Measurements from ENCODE around the gene ACTRT3. TPM values are rescaled to one million over a fixed set of nuclear protein-coding genes. Genes with fewer than 3 reads are reported as not detected.

Gene ACTRT3
- total RNA-seq (3.3 and 5.1 TPM in 2 replicates), polyA plus RNA-seq (2.1 and 2.6 TPM in 2 replicates), polyA minus RNA-seq (3.6 and 3.9 TPM in 2 replicates), Bru-seq, nascent RNA (percentile 49 among the genes with signal in this experiment), BruChase-seq, experiment 1, labeled RNA remaining after a 6-hour chase (percentile 66 among the genes with signal in this experiment), BruChase-seq, experiment 2, labeled RNA remaining after a 2-hour chase (percentile 58 among the genes with signal in this experiment)
- polyA plus RNA-seq (2011; cell fraction: cytosol; rRNA removed) = 1.7 and 2.3 TPM in 2 replicates
- polyA plus RNA-seq (2011; cell fraction: nucleus; rRNA removed) = 1.1 and 1.4 TPM in 2 replicates
- 2.6 and 3.3 TPM in 2 replicates for polyA plus RNA-seq (2012)
- 2.4 TPM for polyA minus RNA-seq (2011; cell fraction: cytosol; rRNA and poly(A)+ RNA removed)
- 0.77 and 1.1 TPM in 2 replicates for polyA minus RNA-seq (2011; cell fraction: nucleus; rRNA and poly(A)+ RNA removed)
- long read RNA-seq, transcript ACTRT3-201 (2 exons, 2,005 nt) = major isoform, 7 of 10 reads
- long read RNA-seq, partial matches to known transcripts = 0 of 10 reads
- long read RNA-seq, other reads (novel, unspliced or antisense) = 3 of 10 reads

- H3K27ac ChIP-seq (ENCODE audit: insufficient read depth, low read depth, low read length) = peak within 1 kb of the TSS; percentile 77
- CTCF ChIA-PET = interaction anchor here (1.2 kb wide), 1 partner anchor 728 kb away, joined by 3 read pairs; no protein-coding TSS in a partner anchor
- DNase-seq (ENCODE audit: low read depth, low spot score) (peak; percentile 69), FAIRE-seq (peak; percentile 63)
- TF ChIP-seq MYC (IDR thresholded peaks at IDR 0.05; ENCODE audit: low read depth, low read length) = no peak
- TF ChIP-seq POLR2A (IDR thresholded peaks at IDR 0.05; ENCODE audit: low read depth, low read length) = peak; percentile 24
- TF ChIP-seq POLR2AphosphoS5 (IDR thresholded peaks at IDR 0.05; ENCODE audit: insufficient read depth, low read depth, low read length) = peak; percentile 59
- TF ChIP-seq GATA2 (IDR thresholded peaks at IDR 0.05; ENCODE audit: insufficient read depth, insufficient read length, low read depth, low read length) = no peak
- no peaks in the 10 kb centered on the region for H3K27me3 ChIP-seq (ENCODE audit: control insufficient read depth in 2 of 2, insufficient read depth in 2 of 2, low read length in 2 of 2)
- no peaks in the 10 kb centered on the region for H3K9me1 ChIP-seq (replicated peaks; ENCODE audit: control insufficient read depth, extremely low read depth, insufficient read depth, low read length)
- no peaks in the 10 kb centered on the region for H4K20me1 ChIP-seq (replicated peaks; ENCODE audit: control insufficient read depth, extremely low read depth, insufficient read depth, low read length)
- intact Hi-C loops (cut with micrococcal nuclease) = loop anchor here (5.0 kb wide), 2 partner anchors 268 to 622 kb away; partner anchors contain the start of gene GPR160
- peaks cover 8% of the 10 kb centered on the region for H3K4me1 ChIP-seq (ENCODE audit: control insufficient read depth, extremely low read depth, insufficient read depth, low read length)
- BruUV-seq (replicated peaks) = no TSS peak
- peak within 1 kb of the TSS; percentile 99 for H3K4me2 ChIP-seq (ENCODE audit: insufficient read depth, low read length)
- peak within 1 kb of the TSS; percentile 89 for H2AFZ ChIP-seq (ENCODE audit: low read depth, low read length)
- peaks cover 0 to 3% of the 10 kb centered on the region in 2 experiments for H3K36me3 ChIP-seq (ENCODE audit: control insufficient read depth in 2 of 2, extremely low read depth in 1 of 2, insufficient read depth in 2 of 2, low read length in 2 of 2)
- H3K79me2 ChIP-seq (ENCODE audit: control insufficient read depth, insufficient read depth, low read length) = peaks cover 12% of the 10 kb centered on the region
- H3K9me3 ChIP-seq (replicated peaks; ENCODE audit: control insufficient read depth, insufficient read depth, low read length) = no peaks in the 10 kb centered on the region
- peak within 1 kb of the TSS; percentile 94 for H3K9ac ChIP-seq (replicated peaks; ENCODE audit: extremely low read depth, insufficient read depth, low read length)
- POLR2A ChIA-PET = interaction anchor here (0.6 to 0.8 kb wide), 3 partner anchors 10 to 609 kb away, joined by 3 to 4 read pairs (median 4); partner anchors contain the start of genes LRRC34 and LRRIQ4
- peak within 1 kb of the TSS; percentile 50 to 96 (median 93) for H3K4me3 ChIP-seq (replicated peaks in 1 of 3; ENCODE audit: insufficient read depth in 1 of 3, low read depth in 1 of 3, low read length in 3 of 3)
- dilution Hi-C loops (cut with MboI; ENCODE audit: extremely low pct_ligation_motif_present, low sequenced_read_pairs) = no loop called here
Observed at GRCh38 chr3:169769287-169770181, at the start of gene ACTRT3. Gene ACTRT3, minus strand, starts transcription at chr3:169769561. Its CDS starts 41 bp downstream, at chr3:169769520.
